Natural killer cell treated with Interleukin-12 subunit alpha and Interleukin-12 subunit beta and Interleukin-15 and Interleukin-18, amount 100 ng/mL, for 72 hours (primary cell): ENCODE data around the gene GPATCH1. TPM values are rescaled to one million over a fixed set of nuclear protein-coding genes. Genes with fewer than 3 reads are reported as not detected.
"Not testable (repeated sequence)": the region's sequence is repeated elsewhere in the genome, so short reads cannot be mapped to it uniquely, and the experiment has no call there.

Source experiments
- ATAC-seq, 2 donors: fragments of 150-1000 bp; cut with Tn5 transposase in 1 of 2; sonication (Bioruptor Pico), chemical (Tn5 transposase) in 1 of 2; 2 replicates each; pipeline ENCODE4 v1.10.0; 2021
- DNase-seq: peaks from one replicate; pipeline ENCODE4 v3.0.0; 2022; ENCODE audit warnings: low spot score
- H3K27ac Mint-ChIP-seq, 2 donors: 1 replicate in 1 of 2; 2 replicates in 1 of 2; pipeline ENCODE4 v1.8.0; 2022; ENCODE audit warnings: mixed read lengths in 2 of 2, mild to moderate bottlenecking in 1 of 2, moderate library complexity in 1 of 2
- H3K27me3 Mint-ChIP-seq, 2 donors: 1 replicate in 1 of 2; 2 replicates in 1 of 2; pipeline ENCODE4 v1.8.0; 2022; ENCODE audit warnings: mixed read lengths in 2 of 2
- H3K36me3 Mint-ChIP-seq: one replicate; pipeline ENCODE4 v1.8.0; 2022; ENCODE audit warnings: mixed read lengths
- H3K4me1 Mint-ChIP-seq, 2 donors: 1 replicate in 1 of 2; 2 replicates in 1 of 2; pipeline ENCODE4 v1.8.0; 2022; ENCODE audit warnings: low read depth in 2 of 2, mixed read lengths in 2 of 2, mild to moderate bottlenecking in 1 of 2
- H3K4me3 Mint-ChIP-seq: one replicate; pipeline ENCODE4 v1.8.0; 2022; ENCODE audit warnings: mixed read lengths
- H3K9me3 Mint-ChIP-seq: 2 replicates; pipeline ENCODE4 v1.8.0; 2022; ENCODE audit warnings: mixed read lengths
- total RNA-seq, 2 donors: library from RNA; stranded (reverse); gene quantifications; one replicate each; pipeline ENCODE4 v1.2.3, GENCODE V29; 2022

Gene GPATCH1
- total RNA-seq, 2 donors from 2014 or later = 12.6 to 16.0 TPM

- Mint-ChIP-seq H3K4me3 (no peak overlapping the region), H3K9me3 (no peaks in the 10 kb centered on the region), H3K36me3 (no peaks in the 10 kb centered on the region), H3K4me1 (peaks cover 6% of the 10 kb centered on the region in 2 donors), H3K27ac (no peak overlapping the region), H3K27me3 (peaks cover 0 to 5% of the 10 kb centered on the region in 2 donors)
- no peak for DNase-seq
- peak in 1 of 2 donors; percentile 70 for ATAC-seq
Measured at GRCh38 chr19:33134571-33135041, 53.6 kb downstream of the GPATCH1 start.

GRCh38 chr19:33139165-33139564 lies 58.2 kb downstream of the GPATCH1 start:
- Mint-ChIP-seq H3K27me3 (peaks cover 0 to 5% of the 10 kb centered on the region in 2 donors), H3K36me3 (no peaks in the 10 kb centered on the region), H3K9me3 (no peaks in the 10 kb centered on the region), H3K4me3 (no peak overlapping the region), H3K4me1 (peaks cover 11% of the 10 kb centered on the region in 2 donors), H3K27ac (no peak overlapping the region)
- DNase-seq (no peak), ATAC-seq (peak in 1 of 2 donors; percentile 13)

- ATAC-seq (peak; percentile 92 to 94), DNase-seq (peak; percentile 69)
- no peaks in the 10 kb centered on the region for H3K36me3 Mint-ChIP-seq
- no peak overlapping the region for H3K4me3 Mint-ChIP-seq
- peaks cover 4 to 5% of the 10 kb centered on the region in 2 donors for H3K4me1 Mint-ChIP-seq
- no peaks in the 10 kb centered on the region for H3K9me3 Mint-ChIP-seq
- no peak overlapping the region for H3K27ac Mint-ChIP-seq
- H3K27me3 Mint-ChIP-seq = no peaks in the 10 kb centered on the region
Measured at GRCh38 chr19:33143897-33144405, 63.0 kb downstream of the GPATCH1 start.

GRCh38 chr19:33146209-33146608 lies 65.2 kb downstream of the GPATCH1 start:
- H3K9me3 Mint-ChIP-seq = no peaks in the 10 kb centered on the region
- H3K36me3 Mint-ChIP-seq = no peaks in the 10 kb centered on the region
- no peak overlapping the region for H3K27ac Mint-ChIP-seq
- no peak for ATAC-seq
- peaks cover 4 to 5% of the 10 kb centered on the region in 2 donors for H3K4me1 Mint-ChIP-seq
- H3K27me3 Mint-ChIP-seq = no peaks in the 10 kb centered on the region
- no peak for DNase-seq
- H3K4me3 Mint-ChIP-seq = no peak overlapping the region

DNA sequence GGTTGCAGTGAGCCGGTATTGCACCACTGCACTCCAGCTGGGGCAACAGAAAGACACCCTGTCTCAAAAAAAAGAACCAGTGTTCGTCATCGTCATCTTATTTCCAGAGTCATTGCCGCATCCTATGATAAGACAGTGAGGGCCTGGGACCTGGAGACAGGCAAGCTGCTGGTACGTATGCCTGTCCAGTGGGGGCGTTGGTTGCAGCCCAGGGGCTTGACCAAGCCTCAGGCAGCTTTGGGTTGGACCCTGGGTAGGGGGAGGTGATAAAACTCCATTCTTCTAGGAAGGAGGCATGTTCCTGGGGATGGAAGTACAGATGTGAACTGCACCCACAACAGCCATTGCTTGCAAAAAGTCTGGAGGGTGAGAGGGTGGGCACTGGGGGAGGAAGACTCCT lies 66.6 kb downstream of the GPATCH1 start:
- Mint-ChIP-seq H3K27ac (no peak overlapping the region), H3K9me3 (no peaks in the 10 kb centered on the region), H3K4me3 (no peak overlapping the region), H3K27me3 (no peaks in the 10 kb centered on the region), H3K4me1 (peaks cover 4 to 5% of the 10 kb centered on the region in 2 donors), H3K36me3 (no peaks in the 10 kb centered on the region)
- ATAC-seq (no peak), DNase-seq (no peak)

- no peaks in the 10 kb centered on the region for H3K4me1 Mint-ChIP-seq
- no peak for DNase-seq
- no peaks in the 10 kb centered on the region for H3K9me3 Mint-ChIP-seq
Measured at GRCh38 chr19:33150852-33151518, 70.0 kb downstream of the GPATCH1 start.

DNA sequence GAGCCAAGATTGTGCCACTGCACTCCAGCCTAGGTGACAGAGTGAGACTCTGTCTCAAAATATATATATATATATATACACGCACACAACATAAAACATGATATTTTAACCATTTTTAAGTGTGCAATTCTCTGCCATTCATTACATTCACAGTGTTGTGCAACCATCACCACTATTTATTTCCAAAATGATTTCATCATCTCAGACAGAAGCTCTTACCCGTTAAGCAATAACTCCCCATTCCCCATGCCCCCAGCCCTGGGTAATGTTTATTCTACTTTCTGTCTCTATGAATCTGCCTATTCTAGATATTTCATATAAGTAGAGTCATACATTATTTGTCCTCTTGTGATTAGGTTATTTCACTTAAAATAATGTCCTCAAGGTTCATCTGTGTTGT lies 71.2 kb downstream of the GPATCH1 start:
- Mint-ChIP-seq H3K9me3 (no peaks in the 10 kb centered on the region), H3K36me3 (no peaks in the 10 kb centered on the region), H3K27me3 (no peaks in the 10 kb centered on the region), H3K4me1 (no peaks in the 10 kb centered on the region), H3K4me3 (no peak overlapping the region), H3K27ac (no peak overlapping the region)
- ATAC-seq (no peak), DNase-seq (no peak)

More at GRCh38 chr19:33150852-33151518, 70.0 kb downstream of the GPATCH1 start:
- no peaks in the 10 kb centered on the region for H3K36me3 Mint-ChIP-seq
- H3K4me3 Mint-ChIP-seq = no peak overlapping the region
- no peaks in the 10 kb centered on the region for H3K27me3 Mint-ChIP-seq
- H3K27ac Mint-ChIP-seq = no peak overlapping the region
- ATAC-seq = no peak

GRCh38 chr19:33152625-33153024 lies 71.6 kb downstream of the GPATCH1 start:
- H3K4me3 Mint-ChIP-seq, H3K9me3 Mint-ChIP-seq, H3K36me3 Mint-ChIP-seq, H3K27me3 Mint-ChIP-seq, H3K27ac Mint-ChIP-seq, DNase-seq, ATAC-seq, H3K4me1 Mint-ChIP-seq: not testable (repeated sequence)

GRCh38 chr19:33154313-33154712 lies 73.3 kb downstream of the GPATCH1 start:
- not testable (repeated sequence) for H3K27ac Mint-ChIP-seq, DNase-seq, H3K9me3 Mint-ChIP-seq, H3K27me3 Mint-ChIP-seq, H3K4me3 Mint-ChIP-seq, H3K36me3 Mint-ChIP-seq, ATAC-seq
- H3K4me1 Mint-ChIP-seq = peaks cover 11 to 12% of the 10 kb centered on the region in 2 donors

GRCh38 chr19:33156334-33156733 lies 75.4 kb downstream of the GPATCH1 start:
- no peak for ATAC-seq
- no peaks in the 10 kb centered on the region for H3K9me3 Mint-ChIP-seq

DNA sequence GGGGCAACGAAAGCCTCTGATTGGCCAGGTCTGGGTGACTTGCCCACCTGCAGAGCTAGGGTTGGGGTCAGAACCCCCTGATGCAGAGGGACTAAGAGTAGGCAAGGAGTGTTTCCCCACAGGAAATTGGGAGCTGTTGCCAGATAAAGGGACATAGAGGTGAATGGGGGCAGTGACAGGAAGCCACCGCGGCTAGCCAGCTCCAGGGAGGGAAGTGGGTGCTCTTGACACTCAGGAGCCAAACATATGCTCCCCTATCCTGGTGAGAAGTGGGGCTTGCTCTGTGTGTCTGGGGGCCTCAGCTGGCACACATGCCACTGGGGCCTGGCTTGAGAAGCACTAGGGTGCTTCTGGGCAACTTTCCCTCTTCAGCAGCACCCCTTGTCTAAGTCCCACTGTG lies 76.9 kb downstream of the GPATCH1 start:
- no peaks in the 10 kb centered on the region for H3K9me3 Mint-ChIP-seq
- ATAC-seq (no peak), DNase-seq (no peak)
- H3K27me3 Mint-ChIP-seq = no peaks in the 10 kb centered on the region
- peak overlapping the region; percentile 41 for H3K4me3 Mint-ChIP-seq
- H3K4me1 Mint-ChIP-seq = peaks cover 34% of the 10 kb centered on the region in 2 donors
- no peaks in the 10 kb centered on the region for H3K36me3 Mint-ChIP-seq
- peak overlapping the region; percentile 62 to 85 for H3K27ac Mint-ChIP-seq

More at GRCh38 chr19:33156334-33156733, 75.4 kb downstream of the GPATCH1 start:
- H3K4me1 Mint-ChIP-seq = peaks cover 26 to 28% of the 10 kb centered on the region in 2 donors
- no peaks in the 10 kb centered on the region for H3K36me3 Mint-ChIP-seq
- no peak for DNase-seq
- H3K27ac Mint-ChIP-seq = no peak overlapping the region
- H3K4me3 Mint-ChIP-seq = no peak overlapping the region
- no peaks in the 10 kb centered on the region for H3K27me3 Mint-ChIP-seq

- H3K27me3 Mint-ChIP-seq = no peaks in the 10 kb centered on the region
- peaks cover 34% of the 10 kb centered on the region in 2 donors for H3K4me1 Mint-ChIP-seq
- H3K36me3 Mint-ChIP-seq = no peaks in the 10 kb centered on the region
- H3K4me3 Mint-ChIP-seq = peak overlapping the region; percentile 41
- ATAC-seq (no peak), DNase-seq (no peak)
- peak overlapping the region; percentile 62 to 85 for H3K27ac Mint-ChIP-seq
- no peaks in the 10 kb centered on the region for H3K9me3 Mint-ChIP-seq
Measured at GRCh38 chr19:33158365-33158764, 77.4 kb downstream of the GPATCH1 start.

DNA sequence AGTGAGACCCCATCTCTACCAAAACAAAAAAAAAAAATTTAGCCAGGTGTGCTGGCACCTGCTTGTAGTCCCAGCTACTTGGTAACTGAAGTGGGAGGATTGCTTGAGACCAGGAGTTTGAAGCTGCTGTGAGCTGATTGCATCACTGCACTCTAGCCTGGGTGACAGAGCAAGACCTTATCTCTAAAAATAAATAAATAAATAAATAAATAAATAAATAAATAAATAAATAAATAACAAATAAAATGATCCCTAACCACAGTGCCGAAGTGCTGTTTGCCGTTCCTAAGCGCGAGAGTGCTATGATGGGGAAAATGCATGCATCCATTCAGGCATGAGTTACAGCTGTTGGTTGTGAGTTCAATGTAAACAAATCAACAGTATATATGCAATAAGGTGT lies 78.2 kb downstream of the GPATCH1 start:
- Mint-ChIP-seq H3K27ac (no peak overlapping the region), H3K9me3 (no peaks in the 10 kb centered on the region), H3K36me3 (no peaks in the 10 kb centered on the region), H3K4me1 (peaks cover 34% of the 10 kb centered on the region in 2 donors), H3K4me3 (no peak overlapping the region), H3K27me3 (no peaks in the 10 kb centered on the region)
- ATAC-seq (no peak), DNase-seq (no peak)

GRCh38 chr19:33159893-33160292 lies 78.9 kb downstream of the GPATCH1 start:
- H3K27ac Mint-ChIP-seq = peak overlapping the region; percentile 85 to 89
- no peaks in the 10 kb centered on the region for H3K27me3 Mint-ChIP-seq
- H3K4me3 Mint-ChIP-seq = peak overlapping the region; percentile 82
- no peak for DNase-seq
- H3K36me3 Mint-ChIP-seq = no peaks in the 10 kb centered on the region
- peaks cover 35 to 36% of the 10 kb centered on the region in 2 donors for H3K4me1 Mint-ChIP-seq
- no peak for ATAC-seq
- H3K9me3 Mint-ChIP-seq = no peaks in the 10 kb centered on the region
